Measurements from ENCODE around the gene RBFOX1.

Gene RBFOX1

GRCh38 chr16:7422036-7422888, 89.6 kb downstream of the RBFOX1 start:
- no peak for DNase-seq

- DNase-seq, result no peak
Measured at GRCh38 chr16:7423434-7424044, 90.9 kb downstream of the RBFOX1 start.

DNA sequence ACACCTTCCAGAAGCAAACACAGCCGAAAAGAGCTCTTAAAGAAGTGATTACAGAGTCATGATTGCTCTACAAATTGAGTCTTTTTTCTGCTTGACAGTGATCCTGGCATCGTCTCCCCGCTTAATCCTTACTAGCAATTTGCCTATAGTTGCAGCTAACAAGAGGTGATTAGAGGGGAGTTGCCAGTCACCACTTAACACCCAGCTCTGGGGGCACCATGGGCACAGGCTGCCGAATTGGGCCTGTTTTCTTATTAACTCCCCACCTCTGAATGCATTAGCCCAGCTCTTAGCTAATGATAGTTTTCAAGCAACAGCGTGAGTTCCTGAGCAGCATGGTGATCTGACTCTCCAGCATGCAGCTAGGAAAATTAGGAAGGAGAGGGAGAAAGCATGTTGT, 93.5 kb downstream of the RBFOX1 start:
- DNase-seq, result no peak

DNA sequence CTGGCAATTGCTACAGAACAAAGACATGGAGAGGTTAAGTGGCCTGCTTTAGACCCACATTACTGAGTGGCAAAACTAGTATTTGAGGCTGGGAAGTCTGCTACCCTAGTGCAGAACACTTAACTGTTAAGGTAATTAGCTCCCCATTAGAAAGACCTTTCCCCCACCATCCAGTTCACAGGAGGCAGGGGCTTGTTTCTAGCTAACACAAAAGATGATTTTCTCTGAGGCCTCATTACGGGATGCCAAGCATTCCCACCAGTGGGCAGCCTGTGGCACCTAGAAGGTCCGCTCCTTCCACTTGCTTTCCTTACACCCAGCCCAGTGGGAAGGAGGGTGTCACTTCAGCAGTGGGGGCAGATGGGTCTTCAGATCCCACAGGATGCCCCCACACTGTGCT, 99.1 kb downstream of the RBFOX1 start:
- DNase-seq, result no peak

DNA sequence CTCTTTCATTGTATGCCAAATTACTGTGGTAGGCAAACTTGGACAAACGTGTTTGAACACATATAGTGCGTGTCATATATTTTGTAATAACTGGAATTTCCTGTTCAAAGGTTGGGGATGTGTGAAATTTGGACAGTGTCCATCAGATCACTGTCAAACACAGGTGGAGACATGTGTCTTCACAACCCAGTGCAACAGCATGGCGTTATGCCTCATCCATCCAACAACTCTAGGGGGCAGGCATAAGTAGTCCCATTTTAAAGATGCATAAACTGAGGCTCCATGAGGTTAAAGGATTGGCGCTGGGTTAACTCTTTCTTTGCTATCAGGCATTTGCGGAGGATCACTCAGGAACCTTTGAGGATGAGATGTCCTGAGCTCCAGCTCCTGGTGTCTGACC, 103.7 kb downstream of the RBFOX1 start:
- DNase-seq, result no peak

- no peak for DNase-seq
Measured at GRCh38 chr16:7437135-7437804, 104.6 kb downstream of the RBFOX1 start.

- DNase-seq, result no peak
Measured at GRCh38 chr16:7437843-7438242, 105.2 kb downstream of the RBFOX1 start.

DNA sequence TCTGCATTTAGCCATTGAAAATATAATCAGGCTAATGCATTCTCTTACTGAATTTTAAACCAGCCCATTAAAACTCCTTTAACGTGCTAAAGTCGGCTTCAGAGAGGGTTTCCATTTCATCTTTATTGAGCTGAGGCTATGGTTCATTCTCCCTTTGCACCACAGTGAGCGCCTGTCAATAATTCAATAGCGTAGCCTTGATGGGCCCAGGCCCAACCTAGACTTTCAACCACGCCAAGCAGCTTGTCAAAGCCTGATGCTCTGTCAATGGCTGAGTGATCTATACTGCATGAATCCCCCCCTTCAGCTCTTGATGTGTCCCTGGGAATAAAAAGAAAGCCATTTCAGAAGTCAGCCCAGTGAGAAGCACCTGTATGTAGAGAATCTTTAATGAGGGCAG, 106.0 kb downstream of the RBFOX1 start:
- DNase-seq, result no peak

- no peak for DNase-seq
Measured at GRCh38 chr16:7439518-7439917, 106.9 kb downstream of the RBFOX1 start.

DNA sequence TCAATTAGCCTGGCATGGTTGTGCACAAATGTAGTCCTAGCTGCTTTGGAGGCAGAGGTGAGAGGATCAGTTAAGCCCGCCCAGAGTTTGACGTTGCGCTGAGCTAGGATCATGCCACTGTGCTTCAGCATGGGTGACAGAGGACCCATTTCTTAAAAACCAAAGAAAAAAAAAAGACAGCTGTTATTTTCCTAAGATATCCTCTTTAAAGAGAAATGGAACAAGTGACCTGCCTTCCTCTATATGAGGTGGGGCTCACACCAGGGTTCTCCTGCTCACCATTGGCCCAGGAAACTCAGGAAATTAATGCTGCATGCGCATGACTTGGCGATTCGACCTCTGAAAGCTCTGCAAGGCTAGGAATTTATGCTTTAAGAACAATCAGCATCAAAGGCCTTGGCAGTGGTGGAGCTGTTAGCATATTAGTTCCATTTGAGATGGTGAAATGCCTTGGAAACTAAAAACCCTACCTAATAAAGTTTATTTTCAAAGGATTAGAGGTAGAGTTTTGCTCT, 108.3 kb downstream of the RBFOX1 start:
- DNase-seq, result no peak

DNA sequence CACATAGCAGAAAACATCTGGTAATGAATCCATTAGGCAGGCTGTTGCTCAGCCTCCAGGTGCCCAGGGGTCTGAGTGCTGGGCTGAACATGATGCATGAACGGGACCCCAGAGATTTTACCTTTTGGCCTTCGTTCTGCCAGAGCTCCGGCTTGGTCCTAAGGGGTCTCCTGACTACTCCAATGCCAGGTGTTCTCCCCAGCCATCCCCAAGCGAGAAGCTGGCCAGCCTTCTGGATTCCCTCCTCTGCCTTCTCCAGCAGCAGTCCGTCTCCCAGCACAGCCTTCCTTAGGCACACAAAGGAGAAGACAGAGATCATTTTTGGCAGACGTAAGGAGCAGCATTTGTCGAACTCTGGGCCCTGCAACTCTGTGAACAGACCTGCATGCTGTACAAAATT, 109.4 kb downstream of the RBFOX1 start:
- no peak for DNase-seq

- DNase-seq, result no peak
Measured at GRCh38 chr16:7443142-7443541, 110.5 kb downstream of the RBFOX1 start.

- no peak for DNase-seq
Measured at GRCh38 chr16:7443648-7444365, 111.2 kb downstream of the RBFOX1 start.

DNA sequence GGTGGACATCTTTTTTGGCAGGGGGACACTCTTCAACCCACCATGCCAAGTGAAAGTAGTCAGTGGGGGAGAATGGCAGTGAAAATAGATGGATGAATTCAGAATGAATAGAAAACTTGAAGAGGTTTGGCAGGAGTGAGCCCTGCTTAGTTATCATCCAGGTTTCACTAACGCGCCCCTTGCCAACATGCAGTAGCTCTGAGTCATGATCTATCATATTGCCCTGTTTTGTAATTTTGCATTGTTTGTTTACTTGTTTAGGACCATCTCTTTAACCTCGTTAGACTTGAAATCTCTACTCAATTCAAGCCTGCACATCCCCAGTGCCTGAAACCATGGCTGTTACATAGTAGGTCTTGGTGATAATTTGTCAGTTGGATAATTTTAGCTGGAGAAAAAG, 116.7 kb downstream of the RBFOX1 start:
- DNase-seq, result no peak

DNA sequence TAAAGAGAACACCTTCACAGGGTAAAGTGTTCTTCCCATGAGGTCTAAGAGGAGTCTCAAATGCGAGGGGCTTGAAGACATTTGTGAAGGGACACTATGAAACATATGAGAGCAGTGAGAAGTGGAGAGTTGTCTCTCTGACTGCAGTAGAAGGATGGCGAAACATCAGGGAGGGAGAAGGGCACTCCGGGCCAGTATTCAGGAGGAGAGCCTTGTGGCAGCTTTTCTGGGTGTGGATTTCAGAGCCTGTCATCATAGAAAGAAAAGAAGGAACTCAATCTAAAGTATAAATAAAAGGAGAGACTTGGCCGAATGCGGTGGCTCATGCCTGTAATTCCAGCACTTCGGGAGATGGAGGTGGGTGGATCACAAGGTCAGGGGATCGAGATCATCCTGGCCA, 117.2 kb downstream of the RBFOX1 start:
- no peak for DNase-seq

DNA sequence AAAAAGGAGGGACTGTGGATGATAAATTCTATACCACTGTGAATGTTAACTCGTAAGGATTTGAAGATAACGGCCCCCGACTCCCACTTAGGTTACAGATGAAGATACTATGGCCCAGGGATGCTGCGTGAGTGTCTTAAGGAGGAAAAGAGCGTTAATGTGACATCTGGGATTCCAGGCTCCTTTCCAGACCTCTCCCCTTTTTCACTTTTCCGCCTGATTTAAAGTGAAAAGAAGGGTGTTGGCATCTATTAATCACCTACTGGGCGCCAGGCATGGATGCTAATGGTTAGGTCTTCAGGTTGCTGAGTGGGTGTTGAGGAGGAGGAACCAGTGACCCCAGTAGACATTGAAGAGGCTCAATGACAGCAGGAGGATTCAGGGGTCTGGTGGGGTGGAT, 117.8 kb downstream of the RBFOX1 start:
- no peak for DNase-seq

DNA sequence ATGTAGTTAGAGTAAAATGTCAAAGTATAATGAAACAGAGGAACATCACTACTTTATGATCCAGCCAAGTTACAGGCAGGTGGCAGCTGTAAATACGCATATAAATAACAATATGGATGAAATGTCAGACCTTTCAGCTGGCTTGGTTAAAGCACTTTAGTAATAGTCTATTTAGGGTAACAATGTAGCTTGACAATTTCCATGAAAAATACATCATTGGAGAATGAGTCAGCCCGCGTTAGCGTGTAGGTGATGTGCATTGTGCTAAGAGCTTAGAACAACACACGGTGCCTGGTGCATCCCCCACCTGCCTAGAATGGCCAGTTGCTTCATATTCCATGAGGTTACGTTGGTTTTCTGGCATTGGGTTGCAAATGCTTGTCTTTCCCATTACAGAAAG, 119.4 kb downstream of the RBFOX1 start:
- DNase-seq, result no peak

GRCh38 chr16:7456211-7456610, 123.6 kb downstream of the RBFOX1 start:
- DNase-seq, result no peak

GRCh38 chr16:7458144-7458543, 125.5 kb downstream of the RBFOX1 start:
- DNase-seq, result no peak

DNA sequence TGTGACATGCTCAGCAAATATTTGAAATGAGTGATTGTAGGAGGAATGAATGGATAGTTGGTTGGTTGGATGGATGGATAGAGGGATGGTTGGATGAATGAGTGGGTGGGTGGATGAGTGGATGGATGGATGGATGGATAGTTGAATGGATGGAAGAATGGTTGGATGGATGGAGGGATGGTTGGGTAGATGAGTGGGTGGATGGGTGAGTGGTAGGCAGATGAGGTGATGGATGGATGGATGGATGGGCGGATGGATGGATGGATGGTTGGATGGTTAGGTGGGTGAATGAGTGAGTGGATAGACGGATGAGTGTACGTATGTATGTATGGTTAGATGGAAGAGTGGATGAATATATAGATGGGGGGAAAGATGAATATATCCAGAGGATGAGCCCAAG, 137.7 kb downstream of the RBFOX1 start:
- no peak for DNase-seq

DNA sequence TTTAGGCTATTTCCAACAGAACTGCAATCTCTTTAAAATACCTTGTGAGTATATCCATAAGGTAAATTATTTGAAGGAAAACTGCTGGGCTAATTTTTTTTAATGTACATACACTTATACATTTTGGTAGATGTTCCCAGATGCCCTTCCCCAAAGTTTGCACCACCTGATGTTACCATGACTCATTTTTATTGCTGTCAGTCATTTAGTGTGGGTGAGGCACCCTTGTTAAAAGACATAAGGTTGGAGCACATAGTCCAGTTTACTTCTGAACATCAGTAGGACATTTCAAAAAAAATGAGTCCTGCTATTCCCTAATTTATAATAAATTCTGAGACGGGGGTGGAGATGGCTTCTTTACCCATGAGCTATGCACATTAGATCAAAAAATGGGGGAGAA, 138.6 kb downstream of the RBFOX1 start:
- no peak for DNase-seq

- DNase-seq, result no peak
Measured at GRCh38 chr16:7482032-7482431, 149.4 kb downstream of the RBFOX1 start.

DNA sequence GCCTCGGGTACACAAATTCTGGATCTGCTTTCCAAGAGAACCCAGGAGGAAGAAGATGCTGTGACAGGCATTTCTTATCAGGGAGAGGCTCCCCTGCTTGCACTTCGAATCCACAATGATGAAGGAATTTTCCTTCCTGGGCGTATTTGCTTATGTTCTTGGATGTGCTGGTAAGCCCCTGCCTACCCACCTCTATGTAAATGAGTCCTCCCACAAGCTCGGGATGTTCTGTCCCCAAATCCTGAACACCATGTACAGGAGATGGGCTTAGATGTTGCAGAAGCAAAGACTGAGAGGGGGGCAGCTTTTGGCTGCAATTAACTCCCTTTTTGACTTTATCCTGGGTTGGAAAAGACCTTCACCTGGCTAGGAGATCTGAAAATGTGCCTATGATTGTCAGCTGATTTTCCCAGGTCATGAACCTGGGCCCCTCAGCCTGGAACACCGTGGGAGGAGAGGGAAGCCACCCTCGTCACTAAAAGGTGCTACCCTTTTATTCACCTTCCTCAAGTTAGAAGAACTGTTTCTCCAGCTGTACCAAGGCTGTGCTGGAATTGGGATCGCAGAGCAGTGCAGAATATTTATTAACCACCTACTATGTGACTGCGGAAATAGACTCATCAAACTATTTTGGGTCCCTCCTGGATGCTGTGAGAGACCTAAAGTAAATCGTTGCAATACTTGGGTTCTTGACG, 150.1 kb downstream of the RBFOX1 start:
- DNase-seq, result no peak
